GM19193 (cell line): ENCODE measurements around the gene PAX6.

Experiments
- POLR2A ChIP-seq: IDR thresholded peaks from 4 replicates; pipeline ENCODE4 v1.6.1; 2011; ENCODE audit not compliant: insufficient read depth, insufficient read length; ENCODE audit errors: extremely low read depth

The PAX6 gene

GRCh38 chr11:31798554-31799434 is 12.3 kb downstream of the PAX6 start:
- TF ChIP-seq POLR2A = no peak

- TF ChIP-seq POLR2A = no peak
Measured at GRCh38 chr11:31798057-31798553, 13.0 kb downstream of the PAX6 start.

- TF ChIP-seq POLR2A = no peak
Measured at GRCh38 chr11:31797190-31798056, 13.7 kb downstream of the PAX6 start.

GRCh38 chr11:31796499-31797189 is 14.5 kb downstream of the PAX6 start:
- no peak for TF ChIP-seq POLR2A

GRCh38 chr11:31795706-31796498 is 15.2 kb downstream of the PAX6 start:
- no peak for TF ChIP-seq POLR2A

- no peak for TF ChIP-seq POLR2A
Measured at GRCh38 chr11:31794548-31794947, 16.6 kb downstream of the PAX6 start.

GRCh38 chr11:31793264-31793663 is 17.9 kb downstream of the PAX6 start:
- no peak for TF ChIP-seq POLR2A

- no peak for TF ChIP-seq POLR2A
Measured at GRCh38 chr11:31792456-31792855, 18.7 kb downstream of the PAX6 start.

- no peak for TF ChIP-seq POLR2A
Measured at GRCh38 chr11:31792036-31792435, 19.1 kb downstream of the PAX6 start.

GRCh38 chr11:31790649-31791048 is 20.5 kb downstream of the PAX6 start:
- no peak for TF ChIP-seq POLR2A

- TF ChIP-seq POLR2A = no peak
Measured at GRCh38 chr11:31788085-31788484, 23.0 kb downstream of the PAX6 start.

- no peak for TF ChIP-seq POLR2A
Measured at GRCh38 chr11:31786996-31787685, 24.0 kb downstream of the PAX6 start.

- TF ChIP-seq POLR2A = no peak
Measured at GRCh38 chr11:31784611-31785010, 26.5 kb downstream of the PAX6 start.
